HG03097 (cell line): Measurements from ENCODE around the gene VEZF1.
"Not testable (repeated sequence)": the region's sequence is repeated elsewhere in the genome, so short reads cannot be mapped to it uniquely, and the experiment has no call there.

ENCODE experiments used
- ATAC-seq: cut with Tn5 transposase; IDR thresholded peaks from one replicate; pipeline ENCODE4 v1.9.1; 2021; ENCODE audit not compliant: unreplicated experiment, low FRiP score

VEZF1 gene

DNA sequence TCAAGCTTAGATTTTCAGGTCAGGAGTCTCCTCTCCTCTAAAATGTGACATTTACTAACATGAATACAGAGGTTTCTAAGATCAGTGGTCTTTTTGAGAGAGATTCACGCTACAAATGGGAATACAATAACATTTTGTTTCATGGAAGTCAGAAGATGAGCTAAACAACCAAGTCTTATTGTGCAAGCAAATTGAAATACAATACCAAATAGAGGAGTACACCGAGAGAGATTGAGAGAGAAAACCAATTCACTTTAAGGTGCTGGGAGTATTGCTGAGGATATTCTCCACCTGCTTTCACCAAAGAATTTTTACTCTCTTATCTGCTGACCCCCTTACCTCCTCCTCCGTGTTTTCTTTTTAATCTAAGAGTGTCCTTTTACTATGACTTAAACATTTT is 11.5 kb downstream of the VEZF1 start:
- ATAC-seq = no peak

GRCh38 chr17:57975044-57975443 is 13.0 kb downstream of the VEZF1 start:
- ATAC-seq = no peak

- ATAC-seq = not testable (repeated sequence)
These were observed 13.8 kb downstream of the VEZF1 start for GRCh38 chr17:57974053-57974824.

DNA sequence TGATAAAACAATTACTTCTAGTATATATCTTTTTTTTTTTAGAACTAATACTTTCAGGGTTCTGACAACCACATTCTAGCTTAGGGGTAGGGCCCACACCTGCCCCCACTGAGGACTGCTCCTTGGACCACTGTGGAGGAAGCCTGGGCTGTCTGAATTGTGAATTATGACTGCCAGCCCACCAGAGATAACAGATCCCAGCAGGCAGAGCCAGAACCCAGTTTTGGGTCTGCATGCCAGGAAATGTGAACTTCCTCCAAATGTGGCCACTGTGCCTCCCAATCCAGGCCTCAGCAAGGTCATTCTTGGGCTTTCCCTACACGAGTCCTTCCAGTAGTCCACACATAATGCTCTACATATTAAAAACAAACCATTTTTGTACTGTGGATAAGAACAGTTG is 15.9 kb downstream of the VEZF1 start:
- ATAC-seq = no peak

DNA sequence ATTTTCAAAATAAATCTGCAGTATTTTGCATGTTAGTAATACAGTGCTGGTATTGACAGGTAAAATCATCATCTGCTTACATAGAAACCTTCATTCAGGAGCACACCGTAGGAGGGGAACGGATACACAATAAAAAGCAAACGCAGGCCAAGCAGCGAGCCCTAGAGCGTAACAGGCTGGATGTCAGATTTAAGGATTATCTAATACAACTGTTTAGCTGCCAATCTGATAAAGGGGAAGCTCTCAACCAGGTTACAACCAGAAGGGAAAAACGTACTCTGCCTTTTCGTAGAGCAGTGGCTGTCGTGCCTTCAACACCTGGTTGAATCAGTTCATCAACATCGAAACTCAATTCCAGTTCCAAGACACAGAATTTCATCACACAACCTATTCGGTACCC is 16.5 kb downstream of the VEZF1 start:
- no peak for ATAC-seq

GRCh38 chr17:57970710-57971109 is 17.3 kb downstream of the VEZF1 start:
- ATAC-seq = no peak

DNA sequence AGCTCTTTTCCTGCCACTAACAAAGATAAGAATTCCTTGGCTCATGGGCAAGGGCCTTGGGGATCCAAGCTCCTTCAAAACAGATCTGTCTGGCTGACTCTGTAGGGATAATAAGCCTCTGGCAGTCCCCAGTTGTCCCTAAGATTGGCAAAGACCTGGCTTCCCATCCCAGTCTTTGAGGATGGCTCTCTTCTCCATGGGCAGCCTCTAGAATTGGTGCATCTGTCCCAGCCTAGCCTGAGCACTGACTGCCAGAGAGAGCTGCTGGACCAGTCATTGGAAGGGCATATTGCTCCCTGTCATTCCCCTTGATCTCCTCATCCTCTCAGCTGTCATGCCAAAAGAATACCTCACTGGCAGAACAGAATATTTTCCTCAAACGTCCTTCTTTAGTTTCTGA is 19.6 kb downstream of the VEZF1 start:
- ATAC-seq = no peak

DNA sequence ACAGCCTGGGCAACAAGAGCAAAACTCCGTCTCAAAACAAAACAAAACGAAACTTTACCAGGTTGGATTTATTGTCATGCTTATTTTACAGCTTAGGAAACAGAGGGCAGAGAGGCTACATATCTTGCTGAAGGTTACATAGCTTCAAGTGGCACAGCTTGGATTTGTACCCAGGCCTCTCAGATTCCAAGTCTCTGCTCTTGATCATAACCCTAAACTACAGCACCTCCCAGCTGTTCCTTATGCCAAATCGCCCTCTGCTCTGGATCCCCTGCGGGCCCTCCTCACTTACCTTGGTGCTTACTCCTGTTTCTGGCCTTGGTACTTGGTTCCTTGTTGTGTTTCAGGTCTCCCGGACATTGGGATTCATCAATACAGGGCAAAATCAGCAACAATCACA is 21.2 kb downstream of the VEZF1 start:
- no peak for ATAC-seq

GRCh38 chr17:57966246-57966645 is 21.8 kb downstream of the VEZF1 start:
- ATAC-seq = no peak

DNA sequence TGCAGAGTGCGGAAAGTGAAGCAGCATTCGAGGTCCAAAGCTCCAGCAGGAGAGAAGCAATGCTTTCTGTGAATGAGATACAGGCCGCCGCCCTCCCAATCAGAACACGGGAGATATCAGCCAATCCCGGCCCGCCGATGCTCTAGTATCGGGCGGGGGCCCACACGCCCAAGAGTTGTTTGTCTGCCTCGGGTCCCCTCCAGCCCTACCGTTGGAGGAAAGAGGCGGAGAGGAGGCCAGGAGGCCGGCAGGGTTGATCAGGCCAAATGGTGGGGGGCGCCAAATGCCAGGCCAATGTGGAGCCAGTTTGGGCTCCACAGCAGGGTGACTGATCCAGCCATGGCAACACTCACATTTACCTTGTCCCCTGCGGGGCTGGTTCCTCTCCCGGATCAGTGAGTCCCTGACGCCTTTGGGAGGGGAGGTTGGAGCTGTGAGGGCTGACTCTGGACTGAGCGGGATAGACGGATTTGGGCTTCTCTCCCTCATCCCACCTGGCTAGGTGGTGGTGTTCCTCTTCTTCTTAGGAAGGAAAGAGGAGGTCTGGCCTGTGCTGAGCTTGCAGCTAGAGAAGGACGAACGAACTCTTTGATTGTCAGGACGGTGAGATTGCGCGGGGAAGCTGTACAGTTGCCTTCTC is 22.4 kb downstream of the VEZF1 start:
- ATAC-seq = no peak

GRCh38 chr17:57963149-57963511 is 24.9 kb downstream of the VEZF1 start:
- ATAC-seq = no peak

- ATAC-seq = no peak
These were observed 25.5 kb downstream of the VEZF1 start for GRCh38 chr17:57962279-57963148.

GRCh38 chr17:57959929-57960328 is 28.1 kb downstream of the VEZF1 start:
- ATAC-seq = no peak

DNA sequence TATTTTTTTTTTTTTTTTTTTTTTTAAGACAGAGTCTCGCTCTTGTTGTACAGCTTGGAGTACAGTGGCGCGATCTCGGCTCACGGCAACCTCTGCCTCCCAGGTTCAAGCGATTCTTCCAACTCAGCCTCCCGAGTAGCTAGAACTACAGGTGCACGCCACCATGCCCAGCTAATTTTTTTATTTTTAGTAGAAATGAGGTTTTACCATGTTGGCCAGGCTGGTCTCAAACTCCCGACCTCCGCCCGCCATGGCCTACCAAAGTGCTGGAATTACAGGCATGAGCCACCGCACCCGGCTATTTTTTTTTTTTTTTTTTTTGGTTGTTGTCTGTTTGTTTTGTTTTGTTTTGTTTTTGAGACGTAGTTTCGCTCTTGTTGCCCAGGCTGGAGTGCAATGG is 29.7 kb downstream of the VEZF1 start:
- not testable (repeated sequence) for ATAC-seq

- ATAC-seq = no peak
These were observed 30.2 kb downstream of the VEZF1 start for GRCh38 chr17:57957886-57958285.

DNA sequence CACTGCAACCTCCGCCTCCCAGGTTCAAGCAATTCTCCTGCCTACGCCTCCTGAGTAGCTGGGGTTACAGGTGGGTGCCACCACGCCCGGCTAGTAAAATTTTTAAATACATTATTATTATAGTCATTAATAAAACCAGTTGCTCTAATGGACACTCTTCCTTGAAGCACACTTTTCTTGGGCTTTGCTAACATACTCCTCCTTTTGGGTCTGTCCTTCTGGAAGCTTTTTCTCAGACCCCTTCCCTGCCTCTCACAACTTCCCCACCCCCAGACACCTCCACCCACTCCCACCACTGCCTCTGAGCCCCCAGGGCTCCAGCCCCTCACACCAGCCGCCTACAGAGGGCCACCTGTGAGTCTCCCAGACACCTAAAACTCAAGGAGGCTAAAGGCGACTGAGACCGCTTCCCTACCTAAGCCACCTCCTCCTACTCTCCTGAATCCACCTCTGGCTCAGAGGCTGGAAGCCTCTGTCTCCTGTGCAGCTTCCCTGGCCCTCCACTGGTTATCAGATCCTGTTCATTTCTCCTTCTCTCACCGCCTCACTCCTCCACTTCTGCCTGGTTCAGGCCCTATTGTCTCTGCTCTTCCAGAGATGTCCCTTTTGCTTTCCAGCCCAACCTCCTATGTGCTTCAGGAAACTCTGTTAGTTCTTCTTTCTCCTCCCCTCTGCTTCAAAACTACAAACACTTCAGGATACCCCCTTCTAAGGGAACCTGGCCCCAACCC is 30.8 kb downstream of the VEZF1 start:
- no peak for ATAC-seq

- no peak for ATAC-seq
These were observed 31.5 kb downstream of the VEZF1 start for GRCh38 chr17:57956291-57957119.

GRCh38 chr17:57955183-57955931 is 32.7 kb downstream of the VEZF1 start, which contains the start of gene CUEDC1:
TSS of gene CUEDC1 (minus strand) at chr17:57955412. CDS start at chr17:57885564, 69,848 bp downstream.
- ATAC-seq = no peak
